Lung (tissue), 12 donors: Measurements from ENCODE around the gene UBAP1L. TPM values are rescaled to one million over a fixed set of nuclear protein-coding genes. Genes with fewer than 3 reads are reported as not detected.

Experiments used
- ATAC-seq: fragments of 200-7000 bp; cut with Tn5 transposase; one replicate; pipeline ENCODE4 v1.9.1; 2020; ENCODE audit warnings: moderate number of reproducible peaks; ENCODE audit not compliant: insufficient read depth, low FRiP score
- DNase-seq, 3 donors: peaks; one replicate each; pipeline ENCODE4 v3.0.0-alpha.2; 2013 to 2017
- H3K27ac ChIP-seq, 2 donors: one replicate each; pipeline ENCODE4 v1.5.1; 2013; ENCODE audit warnings: mild to moderate bottlenecking in 2 of 2, moderate library complexity in 2 of 2, control low read depth in 1 of 2, inconsistent platforms in 1 of 2, low read depth in 1 of 2, low read length in 1 of 2
- H3K27me3 ChIP-seq, 3 donors: one replicate each; pipeline ENCODE4 v1.5.1; 2013; ENCODE audit warnings: low read length in 2 of 3; ENCODE audit not compliant: control insufficient read depth in 3 of 3, insufficient read depth in 3 of 3
- H3K36me3 ChIP-seq, 4 donors: one replicate each; pipeline ENCODE4 v1.5.1; 2013; ENCODE audit warnings: low read length in 4 of 4, mild to moderate bottlenecking in 1 of 4, moderate library complexity in 1 of 4; ENCODE audit not compliant: control insufficient read depth in 4 of 4, insufficient read depth in 4 of 4
- H3K4me1 ChIP-seq, 5 donors: one replicate each; pipeline ENCODE4 v1.5.1; 2013; ENCODE audit warnings: low read length in 5 of 5, mild to moderate bottlenecking in 2 of 5, moderate library complexity in 1 of 5; ENCODE audit not compliant: control insufficient read depth in 5 of 5, insufficient read depth in 5 of 5
- H3K4me3 ChIP-seq: one replicate; pipeline ENCODE4 v1.5.1; 2013; ENCODE audit warnings: mild to moderate bottlenecking, control low read depth, moderate library complexity
- H3K9ac ChIP-seq, 2 donors: one replicate each; pipeline ENCODE4 v1.5.1; 2013; ENCODE audit warnings: low read length in 2 of 2, control low read depth in 1 of 2; ENCODE audit not compliant: insufficient read depth in 1 of 2
- H3K9me3 ChIP-seq, 4 donors: one replicate each; pipeline ENCODE4 v1.5.1; 2013; ENCODE audit warnings: low read length in 3 of 4, mild to moderate bottlenecking in 1 of 4, moderate library complexity in 1 of 4; ENCODE audit not compliant: control insufficient read depth in 4 of 4, insufficient read depth in 3 of 4
- CTCF ChIP-seq: IDR thresholded peaks from 2 replicates; pipeline ENCODE4 v1.5.1; 2012; ENCODE audit warnings: mild to moderate bottlenecking; ENCODE audit errors: control extremely low read depth, extremely low read depth
- WGBS, 2 donors: extraction: QIAGEN DNeasy Blood & Tissue Kit; methylation state at CpG; one replicate each; pipeline ENCODE4 v1.1.7; 2013; 5-methylcytosine and 5-hydroxymethylcytosine counted together
- polyA plus RNA-seq, 2 donors: library from polyadenylated mRNA; stranded (reverse); fragments of 200-250 nt; gene quantifications; one replicate each; pipeline ENCODE4 v1.2.1, GENCODE V29; 2013
- total RNA-seq, 2 donors: library from RNA; depleted of rRNA in 1 of 2; stranded (reverse); fragments of >200 nt in 1 of 2; gene quantifications; one replicate each; pipeline ENCODE4 v1.2.1, GENCODE V29; 2014 to 2021
- donor health status: control.
- donor health status: control.
- donor health status: Bipolar disorder and iron deficiency.
- donor health status: healthy.
- donor health status: DM: yes; HTN: yes; CAD: no.

UBAP1L gene
- total and polyA plus RNA-seq, 4 donors, result 0.96 to 5.4 (median 3.4) TPM

GRCh38 chr15:65081758-65082157 is 33.2 kb downstream of the UBAP1L start:
- DNase-seq (no peak), ATAC-seq (no peak)
- no peak for TF ChIP-seq CTCF
- Histone ChIP-seq H3K27me3 (no peaks in the 10 kb centered on the region), H3K27ac (peak overlapping the region; percentile 28 to 55), H3K9ac (no peak overlapping the region), H3K9me3 (peaks cover 0 to 8% (median 0%) of the 10 kb centered on the region in 4 donors), H3K4me3 (no peak overlapping the region), H3K36me3 (no peaks in the 10 kb centered on the region), H3K4me1 (peaks cover 10 to 70% (median 60%) of the 10 kb centered on the region in 5 donors)
- WGBS, 2 donors, result 58 to 68% methylated on average over 5 of the region's 5 CpGs

- H3K9me3 ChIP-seq, result peaks cover 0 to 8% (median 0%) of the 10 kb centered on the region in 4 donors
- peak overlapping the region; percentile 28 to 55 for H3K27ac ChIP-seq
- no peaks in the 10 kb centered on the region for H3K36me3 ChIP-seq
- DNase-seq (peak; percentile 38 to 80 (median 62)), ATAC-seq (no peak)
- H3K4me1 ChIP-seq, result peaks cover 10 to 67% (median 57%) of the 10 kb centered on the region in 5 donors
- 52 to 69% methylated on average over 6 of the region's 6 CpGs for WGBS, 2 donors
- TF ChIP-seq CTCF, result no peak
- H3K9ac ChIP-seq, result no peak overlapping the region
- H3K27me3 ChIP-seq, result no peaks in the 10 kb centered on the region
- no peak overlapping the region for H3K4me3 ChIP-seq
Observed at GRCh38 chr15:65081270-65081669, 33.7 kb downstream of the UBAP1L start.

GRCh38 chr15:65079580-65079979 is 35.4 kb downstream of the UBAP1L start:
- no peaks in the 10 kb centered on the region for H3K27me3 ChIP-seq
- no peak for ATAC-seq
- H3K4me3 ChIP-seq, result no peak overlapping the region
- H3K4me1 ChIP-seq, result peaks cover 10 to 53% (median 41%) of the 10 kb centered on the region in 5 donors
- TF ChIP-seq CTCF, result no peak
- H3K27ac ChIP-seq, result no peak overlapping the region
- peaks cover 0 to 8% (median 0%) of the 10 kb centered on the region in 4 donors for H3K9me3 ChIP-seq
- no peak overlapping the region for H3K9ac ChIP-seq
- no peaks in the 10 kb centered on the region for H3K36me3 ChIP-seq
- WGBS, 2 donors, result 93 to 94% methylated on average over 5 of the region's 5 CpGs
- no peak for DNase-seq

- Histone ChIP-seq H3K36me3 (no peaks in the 10 kb centered on the region), H3K9me3 (peaks cover 0 to 8% (median 0%) of the 10 kb centered on the region in 4 donors), H3K27me3 (no peaks in the 10 kb centered on the region), H3K27ac (no peak overlapping the region), H3K4me3 (no peak overlapping the region), H3K4me1 (peaks cover 10 to 43% (median 25%) of the 10 kb centered on the region in 5 donors), H3K9ac (no peak overlapping the region)
- 17 to 27% methylated on average over 22 to 24 of the region's 24 CpGs for WGBS, 2 donors
- DNase-seq, result peak in 2 of 3 donors; percentile 61 to 70
- ATAC-seq, result peak; percentile 48
- peak; percentile 23 for TF ChIP-seq CTCF
Observed at GRCh38 chr15:65077981-65078352, 37.0 kb downstream of the UBAP1L start.
